ENCODE measurements around the gene ELK1. TPM values are rescaled to one million over a fixed set of nuclear protein-coding genes. Genes with fewer than 3 reads are reported as not detected.
A peak's percentile ranks its signal among the peaks of the same experiment; 100 is the strongest.

ELK1 gene
- total and polyA plus RNA-seq, 2 experiments from 2014 or later: 20.6 to 36.6 TPM

DNA sequence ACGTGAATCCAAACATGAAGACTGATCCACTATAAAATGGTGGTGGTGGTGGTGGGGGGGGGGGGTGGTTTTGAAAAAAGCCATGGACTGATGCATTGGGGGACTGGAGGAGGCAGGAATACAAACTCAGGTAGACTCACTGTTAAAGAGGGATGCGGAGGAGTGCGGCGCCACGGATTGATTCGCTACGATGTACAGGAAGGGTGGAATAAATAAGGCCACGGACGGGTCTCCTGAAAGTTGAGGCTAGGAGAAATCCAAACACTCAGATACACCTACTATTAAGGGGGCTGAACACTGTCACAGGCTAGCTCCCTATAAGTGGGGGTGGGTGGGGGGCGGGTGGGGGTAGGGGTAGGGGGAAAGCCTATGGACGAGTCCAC is 591 bp downstream of the ELK1 start:
- peak overlapping the region; percentile 83 for H3K27ac ChIP-seq
- TF ChIP-seq, protein P1, sequence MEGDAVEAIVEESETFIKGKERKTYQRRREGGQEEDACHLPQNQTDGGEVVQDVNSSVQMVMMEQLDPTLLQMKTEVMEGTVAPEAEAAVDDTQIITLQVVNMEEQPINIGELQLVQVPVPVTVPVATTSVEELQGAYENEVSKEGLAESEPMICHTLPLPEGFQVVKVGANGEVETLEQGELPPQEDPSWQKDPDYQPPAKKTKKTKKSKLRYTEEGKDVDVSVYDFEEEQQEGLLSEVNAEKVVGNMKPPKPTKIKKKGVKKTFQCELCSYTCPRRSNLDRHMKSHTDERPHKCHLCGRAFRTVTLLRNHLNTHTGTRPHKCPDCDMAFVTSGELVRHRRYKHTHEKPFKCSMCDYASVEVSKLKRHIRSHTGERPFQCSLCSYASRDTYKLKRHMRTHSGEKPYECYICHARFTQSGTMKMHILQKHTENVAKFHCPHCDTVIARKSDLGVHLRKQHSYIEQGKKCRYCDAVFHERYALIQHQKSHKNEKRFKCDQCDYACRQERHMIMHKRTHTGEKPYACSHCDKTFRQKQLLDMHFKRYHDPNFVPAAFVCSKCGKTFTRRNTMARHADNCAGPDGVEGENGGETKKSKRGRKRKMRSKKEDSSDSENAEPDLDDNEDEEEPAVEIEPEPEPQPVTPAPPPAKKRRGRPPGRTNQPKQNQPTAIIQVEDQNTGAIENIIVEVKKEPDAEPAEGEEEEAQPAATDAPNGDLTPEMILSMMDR (IDR thresholded peaks at IDR 0.05; ENCODE audit: low read depth, low read length): no peak

DNA sequence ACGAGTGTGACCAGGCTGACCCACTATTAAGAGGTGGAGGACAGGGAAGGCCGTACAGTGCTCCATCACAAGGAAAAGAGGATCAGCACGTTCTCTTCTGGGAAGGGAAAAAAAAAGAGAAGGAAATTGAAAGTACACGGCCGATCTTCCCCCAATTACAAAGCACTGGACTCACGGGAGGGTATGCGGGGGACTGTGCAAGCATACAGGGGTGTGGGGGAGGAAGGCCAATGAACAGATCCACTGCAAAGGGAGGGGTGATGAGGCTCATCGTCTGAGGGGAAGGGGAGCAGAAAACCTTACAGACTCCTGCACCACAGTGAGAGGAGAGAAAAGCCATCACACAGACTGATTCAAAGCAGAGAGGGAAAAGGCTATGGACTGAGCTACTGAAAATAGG is 1.1 kb downstream of the ELK1 start:
- TF ChIP-seq, protein P1 (IDR thresholded peaks at IDR 0.05; ENCODE audit: low read depth, low read length): no peak
- no peaks in the 10 kb centered on the region for H3K4me1 ChIP-seq (ENCODE audit: low read depth)
- DNase-seq (ENCODE audit: low read depth in 1 of 2, low spot score in 1 of 2): peak in 1 of 2 donors; percentile 18
- H3K9me3 ChIP-seq (ENCODE audit: low read depth): no peaks in the 10 kb centered on the region
- H3K36me3 ChIP-seq: no peaks in the 10 kb centered on the region
- H3K27ac ChIP-seq: no peak overlapping the region
- peak overlapping the region; percentile 93 for H3K4me3 ChIP-seq
- no peaks in the 10 kb centered on the region for H3K27me3 ChIP-seq

More for the DNA sequence above, 591 bp downstream of the ELK1 start:
- H3K9me3 ChIP-seq (ENCODE audit: low read depth): no peaks in the 10 kb centered on the region
- H3K4me1 ChIP-seq (ENCODE audit: low read depth): no peaks in the 10 kb centered on the region
- no peaks in the 10 kb centered on the region for H3K27me3 ChIP-seq
- no peak for DNase-seq (ENCODE audit: low read depth in 1 of 2, low spot score in 1 of 2)
- no peaks in the 10 kb centered on the region for H3K36me3 ChIP-seq
- peak overlapping the region; percentile 93 for H3K4me3 ChIP-seq

DNA sequence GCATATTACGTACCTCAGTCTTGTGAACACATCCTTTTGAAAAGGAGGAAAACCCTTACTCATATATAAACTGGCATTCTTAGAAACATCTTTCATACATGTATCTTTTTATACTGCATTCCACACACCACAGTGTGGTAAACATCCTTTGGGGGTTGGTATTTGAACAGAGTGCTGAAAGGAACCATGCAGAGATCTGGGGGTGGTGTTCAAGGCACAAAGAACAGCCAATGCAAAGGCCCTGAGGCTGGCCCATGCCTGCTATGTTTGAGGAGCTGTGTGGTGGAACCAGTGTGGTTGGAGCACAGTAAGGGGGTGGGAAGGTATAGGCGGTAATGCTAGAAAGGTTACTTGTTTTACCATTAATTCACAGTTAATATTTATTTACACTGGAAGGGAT is 2.0 kb downstream of the ELK1 start:
- H3K4me3 ChIP-seq: no peak overlapping the region
- no peaks in the 10 kb centered on the region for H3K27me3 ChIP-seq
- no peaks in the 10 kb centered on the region for H3K9me3 ChIP-seq (ENCODE audit: low read depth)
- TF ChIP-seq, protein P1 (IDR thresholded peaks at IDR 0.05; ENCODE audit: low read depth, low read length): no peak
- H3K27ac ChIP-seq: no peak overlapping the region
- no peaks in the 10 kb centered on the region for H3K36me3 ChIP-seq
- peak in 1 of 2 donors; percentile 32 for DNase-seq (ENCODE audit: low read depth in 1 of 2, low spot score in 1 of 2)
- H3K4me1 ChIP-seq (ENCODE audit: low read depth): no peaks in the 10 kb centered on the region

DNA sequence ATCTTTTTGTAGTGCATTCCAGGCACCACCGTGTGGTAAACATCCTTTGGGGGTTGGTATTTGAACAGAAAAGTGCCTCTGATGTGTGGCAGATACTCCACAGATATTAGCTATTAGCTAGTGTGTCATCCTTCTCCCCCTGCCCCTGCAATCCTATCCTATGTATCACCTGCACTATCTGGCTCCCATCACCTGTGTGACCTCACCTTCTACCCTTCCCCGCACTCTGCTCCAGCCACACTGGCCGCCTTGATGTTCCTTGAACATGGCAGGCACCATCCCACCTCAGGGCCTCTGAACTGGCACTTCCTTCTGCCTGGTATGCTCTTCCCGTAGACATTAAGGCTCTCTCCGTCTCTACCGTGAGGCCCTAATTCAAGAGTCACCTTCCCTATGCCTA is 3.7 kb downstream of the ELK1 start:
- H3K27me3 ChIP-seq: no peaks in the 10 kb centered on the region
- H3K4me3 ChIP-seq: no peak overlapping the region
- H3K4me1 ChIP-seq (ENCODE audit: low read depth): no peaks in the 10 kb centered on the region
- TF ChIP-seq, protein P1 (IDR thresholded peaks at IDR 0.05; ENCODE audit: low read depth, low read length): no peak
- no peaks in the 10 kb centered on the region for H3K9me3 ChIP-seq (ENCODE audit: low read depth)
- no peaks in the 10 kb centered on the region for H3K36me3 ChIP-seq
- no peak for DNase-seq (ENCODE audit: low read depth in 1 of 2, low spot score in 1 of 2)
- H3K27ac ChIP-seq: no peak overlapping the region

DNA sequence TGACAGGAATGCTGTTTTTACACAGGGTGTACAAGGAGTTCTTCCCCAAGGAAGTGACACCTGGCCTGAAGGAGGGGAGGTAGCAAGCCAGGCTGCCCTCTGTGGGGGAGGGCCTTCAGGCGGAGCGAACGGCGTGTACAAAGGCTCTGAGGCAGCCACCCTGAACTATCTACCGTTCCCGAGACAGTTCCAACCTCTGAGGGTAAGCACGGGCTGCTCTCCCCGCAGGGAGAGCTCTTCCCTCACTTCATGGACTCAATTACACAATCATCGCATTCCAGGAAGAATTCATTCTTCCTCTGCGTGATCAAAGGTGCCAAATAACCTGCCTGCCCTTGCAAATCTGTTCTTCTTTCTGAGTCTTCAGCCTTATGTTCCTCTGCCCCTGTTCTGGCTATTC is 4.8 kb downstream of the ELK1 start:
- H3K27me3 ChIP-seq: no peaks in the 10 kb centered on the region
- H3K9me3 ChIP-seq (ENCODE audit: low read depth): no peaks in the 10 kb centered on the region
- peak in 1 of 2 donors; percentile 43 for DNase-seq (ENCODE audit: low read depth in 1 of 2, low spot score in 1 of 2)

More for the DNA sequence above, 4.8 kb downstream of the ELK1 start:
- H3K27ac ChIP-seq: no peak overlapping the region
- no peaks in the 10 kb centered on the region for H3K4me1 ChIP-seq (ENCODE audit: low read depth)
- peaks cover 3% of the 10 kb centered on the region for H3K36me3 ChIP-seq
- no peak overlapping the region for H3K4me3 ChIP-seq
- TF ChIP-seq, protein P1 (IDR thresholded peaks at IDR 0.05; ENCODE audit: low read depth, low read length): no peak
